Measurements from ENCODE around the gene AP2M1. TPM values are rescaled to one million over a fixed set of nuclear protein-coding genes. Genes with fewer than 3 reads are reported as not detected.

The AP2M1 gene
- total and polyA plus RNA-seq, 2 of the 13 experiments (the other 11 are each of a cell fraction or from before 2014, with no cell fraction given), result 126 to 146 TPM

GRCh38 chr3:184174646-184175492 lies at the start of gene AP2M1 (continued):
- peak; percentile 44; the same call in 1 of the 2 replicates for TF ChIP-seq ZC3H13 (CRISPR knock-in tag; IDR thresholded peaks at IDR 0.05)
- peak; percentile 51 for TF ChIP-seq CTCF (CRISPR knock-in tag; IDR thresholded peaks at IDR 0.05)
- TF ChIP-seq, protein P1, sequence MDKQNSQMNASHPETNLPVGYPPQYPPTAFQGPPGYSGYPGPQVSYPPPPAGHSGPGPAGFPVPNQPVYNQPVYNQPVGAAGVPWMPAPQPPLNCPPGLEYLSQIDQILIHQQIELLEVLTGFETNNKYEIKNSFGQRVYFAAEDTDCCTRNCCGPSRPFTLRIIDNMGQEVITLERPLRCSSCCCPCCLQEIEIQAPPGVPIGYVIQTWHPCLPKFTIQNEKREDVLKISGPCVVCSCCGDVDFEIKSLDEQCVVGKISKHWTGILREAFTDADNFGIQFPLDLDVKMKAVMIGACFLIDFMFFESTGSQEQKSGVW (CRISPR knock-in tag; IDR thresholded peaks at IDR 0.05; ENCODE audit: borderline replicate concordance), result no peak
- no peak for TF ChIP-seq LCORL (IDR thresholded peaks at IDR 0.05)
- TF ChIP-seq LCORL (CRISPR knock-in tag; IDR thresholded peaks at IDR 0.05), result peak; percentile 73
- TF ChIP-seq HNRNPLL (IDR thresholded peaks at IDR 0.05; ENCODE audit: low read depth, low read length, poor library complexity, severe bottlenecking), result peak; percentile 31
- TF ChIP-seq TBP (CRISPR knock-in tag; IDR thresholded peaks at IDR 0.05), result no peak
- TF ChIP-seq, protein P2, sequence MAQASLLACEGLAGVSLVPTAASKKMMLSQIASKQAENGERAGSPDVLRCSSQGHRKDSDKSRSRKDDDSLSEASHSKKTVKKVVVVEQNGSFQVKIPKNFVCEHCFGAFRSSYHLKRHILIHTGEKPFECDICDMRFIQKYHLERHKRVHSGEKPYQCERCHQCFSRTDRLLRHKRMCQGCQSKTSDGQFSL (CRISPR knock-in tag; IDR thresholded peaks at IDR 0.05), result no peak
- TF ChIP-seq HNF4G (IDR thresholded peaks at IDR 0.05; ENCODE audit: borderline replicate concordance, low read depth, low read length), result no peak
- TF ChIP-seq HNF4G (CRISPR knock-in tag; IDR thresholded peaks at IDR 0.05; ENCODE audit: borderline replicate concordance, low read depth), result no peak
- no peak for TF ChIP-seq JUNB (CRISPR knock-in tag; IDR thresholded peaks at IDR 0.05; ENCODE audit: borderline replicate concordance)
- TF ChIP-seq, protein P3, sequence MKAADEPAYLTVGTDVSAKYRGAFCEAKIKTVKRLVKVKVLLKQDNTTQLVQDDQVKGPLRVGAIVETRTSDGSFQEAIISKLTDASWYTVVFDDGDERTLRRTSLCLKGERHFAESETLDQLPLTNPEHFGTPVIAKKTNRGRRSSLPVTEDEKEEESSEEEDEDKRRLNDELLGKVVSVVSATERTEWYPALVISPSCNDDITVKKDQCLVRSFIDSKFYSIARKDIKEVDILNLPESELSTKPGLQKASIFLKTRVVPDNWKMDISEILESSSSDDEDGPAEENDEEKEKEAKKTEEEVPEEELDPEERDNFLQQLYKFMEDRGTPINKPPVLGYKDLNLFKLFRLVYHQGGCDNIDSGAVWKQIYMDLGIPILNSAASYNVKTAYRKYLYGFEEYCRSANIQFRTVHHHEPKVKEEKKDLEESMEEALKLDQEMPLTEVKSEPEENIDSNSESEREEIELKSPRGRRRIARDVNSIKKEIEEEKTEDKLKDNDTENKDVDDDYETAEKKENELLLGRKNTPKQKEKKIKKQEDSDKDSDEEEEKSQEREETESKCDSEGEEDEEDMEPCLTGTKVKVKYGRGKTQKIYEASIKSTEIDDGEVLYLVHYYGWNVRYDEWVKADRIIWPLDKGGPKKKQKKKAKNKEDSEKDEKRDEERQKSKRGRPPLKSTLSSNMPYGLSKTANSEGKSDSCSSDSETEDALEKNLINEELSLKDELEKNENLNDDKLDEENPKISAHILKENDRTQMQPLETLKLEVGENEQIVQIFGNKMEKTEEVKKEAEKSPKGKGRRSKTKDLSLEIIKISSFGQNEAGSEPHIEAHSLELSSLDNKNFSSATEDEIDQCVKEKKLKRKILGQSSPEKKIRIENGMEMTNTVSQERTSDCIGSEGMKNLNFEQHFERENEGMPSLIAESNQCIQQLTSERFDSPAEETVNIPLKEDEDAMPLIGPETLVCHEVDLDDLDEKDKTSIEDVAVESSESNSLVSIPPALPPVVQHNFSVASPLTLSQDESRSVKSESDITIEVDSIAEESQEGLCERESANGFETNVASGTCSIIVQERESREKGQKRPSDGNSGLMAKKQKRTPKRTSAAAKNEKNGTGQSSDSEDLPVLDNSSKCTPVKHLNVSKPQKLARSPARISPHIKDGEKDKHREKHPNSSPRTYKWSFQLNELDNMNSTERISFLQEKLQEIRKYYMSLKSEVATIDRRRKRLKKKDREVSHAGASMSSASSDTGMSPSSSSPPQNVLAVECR (CRISPR knock-in tag; IDR thresholded peaks at IDR 0.05; ENCODE audit: borderline replicate concordance), result peak; percentile 95
- TF ChIP-seq ZNF367 (CRISPR knock-in tag; IDR thresholded peaks at IDR 0.05; ENCODE audit: borderline replicate concordance), result no peak
- TF ChIP-seq, protein P4, sequence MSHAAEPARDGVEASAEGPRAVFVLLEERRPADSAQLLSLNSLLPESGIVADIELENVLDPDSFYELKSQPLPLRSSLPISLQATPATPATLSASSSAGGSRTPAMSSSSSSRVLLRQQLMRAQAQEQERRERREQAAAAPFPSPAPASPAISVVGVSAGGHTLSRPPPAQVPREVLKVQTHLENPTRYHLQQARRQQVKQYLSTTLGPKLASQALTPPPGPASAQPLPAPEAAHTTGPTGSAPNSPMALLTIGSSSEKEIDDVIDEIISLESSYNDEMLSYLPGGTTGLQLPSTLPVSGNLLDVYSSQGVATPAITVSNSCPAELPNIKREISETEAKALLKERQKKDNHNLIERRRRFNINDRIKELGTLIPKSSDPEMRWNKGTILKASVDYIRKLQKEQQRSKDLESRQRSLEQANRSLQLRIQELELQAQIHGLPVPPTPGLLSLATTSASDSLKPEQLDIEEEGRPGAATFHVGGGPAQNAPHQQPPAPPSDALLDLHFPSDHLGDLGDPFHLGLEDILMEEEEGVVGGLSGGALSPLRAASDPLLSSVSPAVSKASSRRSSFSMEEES (CRISPR knock-in tag; IDR thresholded peaks at IDR 0.05), result peak; percentile 30; the same call in 1 of the 2 replicates
- no peak for TF ChIP-seq ZNF451 (CRISPR knock-in tag; IDR thresholded peaks at IDR 0.05)
- TF ChIP-seq, protein P5, sequence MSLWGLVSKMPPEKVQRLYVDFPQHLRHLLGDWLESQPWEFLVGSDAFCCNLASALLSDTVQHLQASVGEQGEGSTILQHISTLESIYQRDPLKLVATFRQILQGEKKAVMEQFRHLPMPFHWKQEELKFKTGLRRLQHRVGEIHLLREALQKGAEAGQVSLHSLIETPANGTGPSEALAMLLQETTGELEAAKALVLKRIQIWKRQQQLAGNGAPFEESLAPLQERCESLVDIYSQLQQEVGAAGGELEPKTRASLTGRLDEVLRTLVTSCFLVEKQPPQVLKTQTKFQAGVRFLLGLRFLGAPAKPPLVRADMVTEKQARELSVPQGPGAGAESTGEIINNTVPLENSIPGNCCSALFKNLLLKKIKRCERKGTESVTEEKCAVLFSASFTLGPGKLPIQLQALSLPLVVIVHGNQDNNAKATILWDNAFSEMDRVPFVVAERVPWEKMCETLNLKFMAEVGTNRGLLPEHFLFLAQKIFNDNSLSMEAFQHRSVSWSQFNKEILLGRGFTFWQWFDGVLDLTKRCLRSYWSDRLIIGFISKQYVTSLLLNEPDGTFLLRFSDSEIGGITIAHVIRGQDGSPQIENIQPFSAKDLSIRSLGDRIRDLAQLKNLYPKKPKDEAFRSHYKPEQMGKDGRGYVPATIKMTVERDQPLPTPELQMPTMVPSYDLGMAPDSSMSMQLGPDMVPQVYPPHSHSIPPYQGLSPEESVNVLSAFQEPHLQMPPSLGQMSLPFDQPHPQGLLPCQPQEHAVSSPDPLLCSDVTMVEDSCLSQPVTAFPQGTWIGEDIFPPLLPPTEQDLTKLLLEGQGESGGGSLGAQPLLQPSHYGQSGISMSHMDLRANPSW (CRISPR knock-in tag; IDR thresholded peaks at IDR 0.05; ENCODE audit: borderline replicate concordance), result no peak
